ENCODE data around the gene USP40.

The USP40 gene

DNA sequence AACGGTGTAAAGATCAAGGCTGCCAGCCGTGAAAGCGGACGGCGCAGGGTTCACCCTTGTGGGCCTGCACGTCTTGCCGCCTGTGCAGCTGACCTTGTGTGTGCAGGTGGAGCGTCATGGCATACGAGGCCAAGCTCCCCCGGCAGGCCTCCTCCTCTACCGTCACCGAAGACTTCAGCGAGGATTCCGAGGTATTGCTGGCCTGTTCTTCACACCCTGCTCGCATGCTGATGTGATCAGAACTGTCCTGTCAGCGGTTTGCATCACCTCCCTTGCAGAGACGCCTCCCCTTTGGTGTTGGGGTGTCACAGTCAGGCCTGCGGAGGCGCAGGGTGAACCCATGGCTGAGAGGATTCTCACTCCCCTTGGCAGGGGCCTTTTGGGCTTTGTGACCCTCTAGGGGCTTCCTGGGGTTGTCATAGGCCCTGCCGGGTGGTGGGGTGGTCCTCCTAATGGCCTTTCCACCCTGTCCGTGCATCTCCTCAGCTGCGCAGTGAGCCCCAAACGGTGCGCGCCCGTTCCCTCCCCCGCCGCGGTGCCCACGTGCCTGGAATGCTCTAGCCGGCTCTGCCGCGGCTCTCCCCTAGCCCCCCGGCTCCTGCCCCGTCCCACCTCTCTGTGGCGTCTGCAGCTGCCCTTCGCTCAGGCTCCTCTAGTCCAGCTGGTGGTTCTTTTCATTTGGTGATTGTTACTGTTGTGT is 119.8 kb downstream of the USP40 start:
- H3K27ac ChIP-seq (ENCODE audit: low read depth, low read length) = no peak overlapping the region
- H3K36me3 ChIP-seq (ENCODE audit: low read length) = no peaks in the 10 kb centered on the region
- H3K4me2 ChIP-seq (ENCODE audit: low read depth, low read length, poor library complexity, severe bottlenecking) = no peak overlapping the region
- H3K27me3 ChIP-seq (ENCODE audit: low read length) = no peaks in the 10 kb centered on the region
- no peaks in the 10 kb centered on the region for H3K9me3 ChIP-seq (ENCODE audit: insufficient read depth, low read length)
- H2AFZ ChIP-seq (ENCODE audit: low read depth, low read length, severe bottlenecking) = no peak overlapping the region
- H3K9ac ChIP-seq (ENCODE audit: low read length) = no peak overlapping the region
- H3F3A ChIP-seq (ENCODE audit: insufficient read depth) = no peaks in the 10 kb centered on the region
- no peaks in the 10 kb centered on the region for H3K9me2 ChIP-seq (replicated peaks; ENCODE audit: insufficient read depth, low read length)
- H3K4me3 ChIP-seq (ENCODE audit: insufficient read depth, low read length, poor library complexity, severe bottlenecking) = no peak overlapping the region
- no peaks in the 10 kb centered on the region for H3K79me2 ChIP-seq (ENCODE audit: insufficient read depth, low read length)
- no peak for TF ChIP-seq EZH2phosphoT487 (conservative IDR thresholded peaks at IDR 0.05; ENCODE audit: low read length)
- TF ChIP-seq, protein P1, sequence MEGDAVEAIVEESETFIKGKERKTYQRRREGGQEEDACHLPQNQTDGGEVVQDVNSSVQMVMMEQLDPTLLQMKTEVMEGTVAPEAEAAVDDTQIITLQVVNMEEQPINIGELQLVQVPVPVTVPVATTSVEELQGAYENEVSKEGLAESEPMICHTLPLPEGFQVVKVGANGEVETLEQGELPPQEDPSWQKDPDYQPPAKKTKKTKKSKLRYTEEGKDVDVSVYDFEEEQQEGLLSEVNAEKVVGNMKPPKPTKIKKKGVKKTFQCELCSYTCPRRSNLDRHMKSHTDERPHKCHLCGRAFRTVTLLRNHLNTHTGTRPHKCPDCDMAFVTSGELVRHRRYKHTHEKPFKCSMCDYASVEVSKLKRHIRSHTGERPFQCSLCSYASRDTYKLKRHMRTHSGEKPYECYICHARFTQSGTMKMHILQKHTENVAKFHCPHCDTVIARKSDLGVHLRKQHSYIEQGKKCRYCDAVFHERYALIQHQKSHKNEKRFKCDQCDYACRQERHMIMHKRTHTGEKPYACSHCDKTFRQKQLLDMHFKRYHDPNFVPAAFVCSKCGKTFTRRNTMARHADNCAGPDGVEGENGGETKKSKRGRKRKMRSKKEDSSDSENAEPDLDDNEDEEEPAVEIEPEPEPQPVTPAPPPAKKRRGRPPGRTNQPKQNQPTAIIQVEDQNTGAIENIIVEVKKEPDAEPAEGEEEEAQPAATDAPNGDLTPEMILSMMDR (IDR thresholded peaks at IDR 0.05; ENCODE audit: insufficient read depth, low read length, poor library complexity, severe bottlenecking) = no peak
- H4K20me1 ChIP-seq (ENCODE audit: low read depth, low read length) = no peaks in the 10 kb centered on the region

DNA sequence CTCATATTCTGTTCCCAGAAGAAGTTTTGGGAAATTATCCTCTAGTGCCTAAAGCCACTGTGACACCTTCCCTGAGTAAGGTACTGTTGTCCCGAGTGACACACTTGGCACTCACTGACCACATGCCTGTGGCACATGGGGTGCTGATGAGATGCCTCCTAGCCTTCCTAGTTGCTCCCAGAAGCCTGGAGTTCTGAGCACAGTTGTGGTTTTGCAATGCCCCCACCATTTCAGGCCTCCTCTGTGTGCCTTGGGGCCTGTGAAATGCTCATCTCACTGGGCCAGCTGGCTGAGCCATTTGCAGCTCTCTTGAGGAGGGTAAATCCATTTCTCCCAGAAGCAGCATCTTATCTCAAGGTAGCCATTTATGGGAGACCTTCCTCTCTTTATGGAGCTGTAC is 120.5 kb downstream of the USP40 start:
- no peaks in the 10 kb centered on the region for H3K9me2 ChIP-seq (replicated peaks; ENCODE audit: insufficient read depth, low read length)
- H2AFZ ChIP-seq (ENCODE audit: low read depth, low read length, severe bottlenecking) = no peak overlapping the region
- TF ChIP-seq, protein P1 (IDR thresholded peaks at IDR 0.05; ENCODE audit: insufficient read depth, low read length, poor library complexity, severe bottlenecking) = no peak
- no peak for TF ChIP-seq EZH2phosphoT487 (conservative IDR thresholded peaks at IDR 0.05; ENCODE audit: low read length)
- H3K27me3 ChIP-seq (ENCODE audit: low read length) = no peaks in the 10 kb centered on the region
- no peak overlapping the region for H3K27ac ChIP-seq (ENCODE audit: low read depth, low read length)
- no peaks in the 10 kb centered on the region for H3K36me3 ChIP-seq (ENCODE audit: low read length)
- H3K9me3 ChIP-seq (ENCODE audit: insufficient read depth, low read length) = no peaks in the 10 kb centered on the region
- no peak overlapping the region for H3K9ac ChIP-seq (ENCODE audit: low read length)
- no peak overlapping the region for H3K4me2 ChIP-seq (ENCODE audit: low read depth, low read length, poor library complexity, severe bottlenecking)
- no peak overlapping the region for H3K4me3 ChIP-seq (ENCODE audit: insufficient read depth, low read length, poor library complexity, severe bottlenecking)
- no peaks in the 10 kb centered on the region for H3K79me2 ChIP-seq (ENCODE audit: insufficient read depth, low read length)
- no peaks in the 10 kb centered on the region for H4K20me1 ChIP-seq (ENCODE audit: low read depth, low read length)
- H3F3A ChIP-seq (ENCODE audit: insufficient read depth) = no peaks in the 10 kb centered on the region

DNA sequence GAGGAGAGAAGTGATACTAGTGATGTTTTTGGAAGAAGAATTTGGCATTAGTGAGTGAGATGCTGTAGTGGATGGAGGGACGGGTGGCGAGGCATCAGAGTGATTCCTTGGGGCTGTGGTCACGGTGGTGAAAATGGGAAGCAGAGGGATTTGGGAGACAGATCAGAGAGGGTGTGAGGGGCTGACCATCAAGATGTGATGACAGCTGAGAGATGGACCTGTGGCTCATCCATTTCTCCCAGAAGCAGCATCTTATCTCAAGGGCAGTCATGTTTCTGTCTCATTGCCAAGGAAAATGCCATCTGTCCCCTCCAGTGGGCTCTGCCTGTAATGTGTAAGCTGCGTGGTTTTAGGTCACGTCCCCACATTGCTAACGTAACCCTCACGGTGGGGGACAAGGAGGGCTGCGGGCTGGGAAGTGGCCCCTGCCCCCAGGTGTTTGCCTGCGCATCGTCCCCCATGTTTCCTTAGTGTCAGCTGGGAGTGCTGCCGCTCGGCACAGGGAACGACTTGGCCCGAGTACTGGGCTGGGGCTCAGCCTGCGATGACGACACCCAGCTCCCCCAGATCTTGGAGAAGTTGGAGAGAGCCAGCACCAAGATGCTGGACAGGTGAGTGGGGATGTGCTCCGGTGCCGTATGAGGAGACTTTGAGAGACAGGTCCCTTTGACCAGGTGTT is 121.3 kb downstream of the USP40 start:
- TF ChIP-seq EZH2phosphoT487 (conservative IDR thresholded peaks at IDR 0.05; ENCODE audit: low read length) = no peak
- TF ChIP-seq, protein P1 (IDR thresholded peaks at IDR 0.05; ENCODE audit: insufficient read depth, low read length, poor library complexity, severe bottlenecking) = no peak
- H3K9ac ChIP-seq (ENCODE audit: low read length) = no peak overlapping the region
- H3K27me3 ChIP-seq (ENCODE audit: low read length) = no peaks in the 10 kb centered on the region
- H3K36me3 ChIP-seq (ENCODE audit: low read length) = no peaks in the 10 kb centered on the region
- no peaks in the 10 kb centered on the region for H3K9me3 ChIP-seq (ENCODE audit: insufficient read depth, low read length)
- H3K4me3 ChIP-seq (ENCODE audit: insufficient read depth, low read length, poor library complexity, severe bottlenecking) = no peak overlapping the region
- no peak overlapping the region for H2AFZ ChIP-seq (ENCODE audit: low read depth, low read length, severe bottlenecking)
- H4K20me1 ChIP-seq (ENCODE audit: low read depth, low read length) = no peaks in the 10 kb centered on the region
- no peak overlapping the region for H3K4me2 ChIP-seq (ENCODE audit: low read depth, low read length, poor library complexity, severe bottlenecking)
- no peaks in the 10 kb centered on the region for H3K9me2 ChIP-seq (replicated peaks; ENCODE audit: insufficient read depth, low read length)
- no peak overlapping the region for H3K27ac ChIP-seq (ENCODE audit: low read depth, low read length)
- no peaks in the 10 kb centered on the region for H3K79me2 ChIP-seq (ENCODE audit: insufficient read depth, low read length)
- no peaks in the 10 kb centered on the region for H3F3A ChIP-seq (ENCODE audit: insufficient read depth)
